HG02885 (cell line): ENCODE measurements around the gene HIBADH.
"Not testable (repeated sequence)": the region's sequence is repeated elsewhere in the genome, so short reads cannot be mapped to it uniquely, and the experiment has no call there.

Experiments used
- ATAC-seq: cut with Tn5 transposase; IDR thresholded peaks from one replicate; pipeline ENCODE4 v1.9.1; 2021; ENCODE audit warnings: mild to moderate bottlenecking; ENCODE audit not compliant: unreplicated experiment, poor library complexity

HIBADH gene

DNA sequence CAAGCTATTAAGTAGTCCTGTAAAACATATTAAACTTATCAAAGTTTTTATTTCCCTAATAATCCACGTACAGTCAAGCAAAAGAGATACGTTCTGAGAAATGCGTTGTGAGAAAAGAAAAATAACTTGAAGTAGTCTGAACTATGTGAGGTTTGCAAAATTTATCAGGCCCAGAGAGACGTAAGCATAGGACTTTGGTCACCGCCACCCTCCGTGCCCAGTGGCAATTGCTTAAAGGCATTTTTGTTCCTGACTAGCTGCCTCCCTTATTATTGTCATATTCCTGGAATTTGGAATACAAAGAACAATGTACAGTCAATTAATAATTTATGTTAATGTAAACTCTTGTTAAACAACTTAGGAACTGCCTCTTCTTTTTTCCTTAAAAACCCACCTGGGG, 22.8 kb downstream of the HIBADH start:
- ATAC-seq: no peak

DNA sequence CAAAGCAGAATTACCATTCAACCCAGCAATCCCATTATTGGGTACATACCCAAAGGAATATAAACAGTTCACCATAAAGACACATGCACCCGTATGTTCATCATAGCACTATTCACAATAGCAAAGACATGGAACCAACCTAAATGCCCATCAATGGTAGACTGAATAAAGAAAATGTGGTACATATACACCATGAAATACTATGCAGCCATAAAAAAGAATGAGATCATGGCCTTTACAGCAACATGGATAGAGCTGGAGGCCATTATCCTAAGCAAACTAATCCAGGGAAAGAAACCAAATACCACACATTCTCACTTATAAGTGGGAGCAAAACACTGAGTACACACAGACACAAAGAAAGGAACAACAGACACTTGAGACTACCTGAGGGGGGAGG, 23.6 kb downstream of the HIBADH start:
- not testable (repeated sequence) for ATAC-seq

DNA sequence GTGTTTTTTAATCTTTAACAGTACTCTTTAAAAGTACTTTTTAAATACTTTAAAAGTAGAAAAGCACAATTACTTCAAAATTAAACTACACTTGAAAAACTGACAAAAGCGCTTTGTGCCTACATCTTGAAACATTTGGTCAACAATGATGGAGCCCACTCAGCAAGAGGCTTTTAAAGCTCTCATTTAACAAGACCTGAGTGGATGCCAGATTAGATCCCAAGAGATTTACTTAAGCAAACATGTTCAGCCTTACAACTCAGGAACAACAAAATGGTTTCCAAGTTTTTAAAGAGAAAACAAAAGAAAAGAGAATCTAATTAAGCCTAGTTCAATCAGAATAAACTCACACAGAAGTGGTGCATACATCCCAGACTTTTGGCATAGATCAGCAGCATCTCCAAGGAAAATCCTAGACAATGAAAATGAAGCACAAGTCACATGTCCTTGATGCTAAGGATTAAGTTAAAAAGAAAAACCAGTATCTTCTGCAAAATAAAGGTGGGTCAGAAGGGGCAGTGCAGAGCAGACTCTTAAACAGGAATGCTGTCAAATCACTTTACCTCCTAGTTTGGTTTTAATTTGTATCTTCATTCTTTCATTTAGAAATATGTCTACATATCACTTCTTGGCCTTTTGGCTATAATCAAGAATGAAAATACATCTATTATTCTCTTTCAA, 26.2 kb downstream of the HIBADH start:
- ATAC-seq: no peak

DNA sequence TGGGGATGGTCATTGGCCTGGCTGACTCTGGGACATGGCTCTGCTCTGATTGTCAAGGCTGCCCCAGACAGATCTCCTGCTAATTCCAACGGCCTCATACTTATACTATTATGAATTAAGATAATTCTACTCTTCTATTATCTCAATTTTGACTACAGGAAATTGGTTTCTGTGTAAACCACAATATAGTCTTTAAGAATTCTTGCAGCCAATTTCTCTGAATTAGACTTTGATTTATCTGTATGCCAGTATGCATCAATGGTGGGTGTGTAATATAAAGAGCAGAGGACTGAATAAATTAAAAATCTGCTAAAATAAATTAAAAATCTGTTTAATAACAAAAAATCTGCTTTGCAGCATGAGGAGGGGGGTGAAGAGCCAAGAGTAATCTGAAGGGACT, 27.0 kb downstream of the HIBADH start:
- no peak for ATAC-seq

DNA sequence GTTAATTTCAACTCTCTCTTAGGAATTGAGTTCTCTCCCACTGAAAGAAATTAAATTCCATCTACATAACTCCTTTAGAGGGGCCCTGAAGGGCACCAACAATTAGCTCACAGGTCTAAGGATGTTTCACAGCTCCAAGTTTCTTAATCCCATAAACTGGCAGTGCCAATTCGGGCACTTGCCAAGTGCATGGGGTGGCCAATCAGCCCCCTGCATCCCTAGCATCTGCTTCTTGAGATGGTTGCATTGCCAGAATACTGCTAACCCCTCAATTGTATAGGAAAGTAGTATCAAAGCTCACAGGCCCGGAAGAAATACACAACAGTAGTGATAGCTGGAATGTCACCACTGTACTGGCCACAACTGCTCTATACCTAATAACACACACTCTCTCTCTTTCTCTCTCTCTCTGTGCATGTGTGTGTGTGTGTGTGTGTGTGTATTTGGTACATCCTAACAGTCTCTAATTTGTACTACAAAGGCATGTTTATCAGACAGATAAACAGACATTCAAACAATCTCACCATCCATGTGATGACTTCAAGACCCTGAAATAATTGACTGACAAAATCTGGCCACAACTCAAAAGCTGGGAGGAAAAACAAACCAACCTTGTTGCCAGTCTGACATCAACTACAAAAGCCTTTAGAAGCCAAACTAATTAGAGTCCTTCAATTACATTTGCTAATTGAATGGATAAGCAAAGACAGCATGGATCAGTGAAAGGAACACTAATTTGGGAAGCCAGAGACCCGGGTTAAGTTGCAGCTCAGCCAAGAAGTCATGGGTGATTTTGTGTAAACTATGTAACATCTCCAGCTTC, 27.8 kb downstream of the HIBADH start:
- ATAC-seq: no peak

DNA sequence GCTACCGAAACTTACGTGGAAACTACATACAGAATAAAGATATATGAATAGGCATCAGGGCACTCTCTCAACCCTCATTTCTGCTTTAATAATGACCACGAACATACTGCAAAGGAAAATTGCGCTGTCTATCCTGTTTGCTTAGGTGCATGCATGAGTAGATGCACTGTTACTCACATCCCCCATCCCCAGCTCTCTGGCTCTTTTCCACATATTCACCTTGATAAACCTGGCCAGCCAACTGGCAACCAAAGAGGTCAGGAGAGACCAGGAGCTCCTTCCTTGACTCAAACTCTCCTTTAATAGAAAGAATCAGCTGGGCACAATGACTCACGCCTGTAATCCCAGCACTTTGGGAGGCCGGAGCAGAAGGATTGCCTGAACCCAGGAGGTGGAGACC, 29.6 kb downstream of the HIBADH start:
- ATAC-seq: no peak

DNA sequence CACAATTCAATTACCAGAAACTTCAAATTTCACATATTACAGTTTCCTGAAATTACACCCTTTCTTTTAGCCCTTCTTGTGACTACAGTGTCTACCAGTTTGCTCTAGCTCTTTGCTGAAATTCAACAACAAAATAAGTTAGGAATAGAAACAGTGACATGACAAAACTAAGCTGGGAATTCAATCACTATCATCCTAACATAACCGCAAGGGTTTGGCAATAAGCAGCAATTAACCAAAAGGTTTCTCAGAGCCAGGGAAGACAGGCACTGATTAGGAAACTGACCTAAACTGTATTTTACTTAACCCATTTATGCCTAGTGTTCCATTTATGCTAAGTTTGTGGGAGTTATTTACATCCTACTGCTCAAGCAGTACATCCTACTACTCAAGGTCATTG, 31.3 kb downstream of the HIBADH start:
- no peak for ATAC-seq

DNA sequence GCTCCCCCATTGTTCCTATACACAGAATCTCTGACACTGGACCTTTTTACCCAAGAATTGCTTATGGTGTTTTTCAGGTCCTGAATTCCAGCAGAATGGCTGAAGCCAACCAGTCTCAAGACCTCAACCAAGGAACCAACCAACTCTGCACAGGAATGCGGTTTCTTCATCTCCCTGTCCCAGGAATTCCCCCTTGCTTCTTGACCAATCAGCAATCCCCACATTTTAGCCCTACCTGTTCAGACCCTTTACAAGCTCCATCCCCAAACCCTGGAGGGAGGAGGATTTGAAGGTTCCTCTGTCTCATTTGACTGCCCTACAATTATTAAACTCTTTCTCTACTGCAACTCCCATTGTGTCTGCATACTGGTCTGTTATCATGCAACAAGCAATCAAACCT, 35.5 kb downstream of the HIBADH start:
- no peak for ATAC-seq

DNA sequence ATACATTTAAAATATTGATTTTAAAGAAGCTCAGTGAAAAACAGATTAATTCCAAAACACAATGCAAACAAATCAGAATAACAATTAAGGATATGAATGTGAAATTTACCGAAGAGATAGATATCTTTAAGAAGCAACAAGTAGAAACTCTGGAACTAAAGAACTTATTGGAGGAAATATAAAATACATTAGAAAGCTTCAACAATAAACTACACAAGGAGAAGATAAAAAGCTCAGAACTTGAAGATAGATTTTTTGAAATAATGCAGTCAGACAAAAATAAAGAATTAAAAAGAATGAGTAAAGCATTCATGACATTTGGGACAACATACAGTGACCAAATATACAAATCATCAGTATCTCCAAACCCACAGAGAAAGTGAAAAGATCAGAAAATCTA, 43.2 kb downstream of the HIBADH start:
- ATAC-seq: no peak

DNA sequence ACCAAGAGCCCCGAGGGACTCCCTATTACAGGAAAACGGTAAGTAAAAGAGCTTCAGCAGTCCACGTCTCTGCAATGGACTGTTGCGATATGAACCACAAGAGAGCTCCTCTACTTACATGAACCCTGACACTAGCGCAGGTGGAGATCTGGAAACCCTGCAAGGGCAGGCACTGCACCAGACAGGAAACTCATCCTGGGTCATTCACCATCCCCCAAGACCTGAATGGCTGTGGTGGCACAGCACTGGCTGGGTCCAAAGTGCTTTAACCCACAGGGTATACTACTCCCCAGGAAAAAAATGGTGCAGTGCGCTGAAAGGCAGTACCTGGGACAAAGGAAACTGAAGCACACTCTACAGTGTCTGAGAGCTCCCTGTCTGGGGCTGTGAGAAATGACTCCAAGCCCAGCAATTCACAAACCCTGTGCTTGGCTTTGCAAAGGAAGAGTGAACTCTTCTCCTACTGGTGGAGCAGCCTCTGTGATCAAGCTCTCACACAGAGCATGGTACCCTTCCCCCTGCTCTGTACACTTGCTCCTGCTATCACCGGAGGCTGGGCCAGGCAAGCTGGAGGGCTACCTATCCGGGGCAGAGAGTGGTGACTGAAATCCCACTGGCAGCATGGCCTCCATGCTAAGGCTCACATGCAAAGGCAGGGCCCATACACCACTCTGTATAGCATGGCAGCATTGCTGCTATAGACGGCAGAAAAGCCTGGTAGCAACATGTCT, 44.9 kb downstream of the HIBADH start:
- no peak for ATAC-seq

DNA sequence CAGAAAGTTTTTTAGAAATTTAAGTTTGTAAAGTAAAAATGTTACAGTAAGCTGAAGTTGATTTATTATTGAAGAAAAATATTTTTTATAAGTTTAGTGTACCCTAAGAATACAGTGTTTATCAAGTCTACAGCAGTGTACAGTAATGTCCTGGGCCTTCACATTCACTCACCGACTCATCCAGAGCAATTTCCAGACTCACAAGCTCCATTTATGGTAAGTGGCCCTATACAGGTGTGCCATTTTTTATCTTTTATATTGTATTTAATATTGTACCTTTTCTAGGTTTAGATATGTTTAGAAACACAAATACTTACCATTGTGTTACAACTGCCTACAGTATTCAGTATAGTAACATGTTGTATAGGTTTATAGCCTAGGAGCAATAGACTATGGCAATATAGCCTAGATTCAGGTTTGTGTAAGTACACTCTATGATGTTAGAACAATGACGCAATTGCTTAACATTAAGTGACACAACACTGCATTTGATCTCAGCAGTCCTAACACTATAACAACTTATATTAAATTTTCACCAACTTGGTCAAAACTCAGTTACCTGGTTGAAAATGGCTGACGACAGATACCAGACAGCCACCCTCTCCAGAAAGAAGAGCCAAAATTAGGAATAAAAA, 45.7 kb downstream of the HIBADH start:
- ATAC-seq: no peak

DNA sequence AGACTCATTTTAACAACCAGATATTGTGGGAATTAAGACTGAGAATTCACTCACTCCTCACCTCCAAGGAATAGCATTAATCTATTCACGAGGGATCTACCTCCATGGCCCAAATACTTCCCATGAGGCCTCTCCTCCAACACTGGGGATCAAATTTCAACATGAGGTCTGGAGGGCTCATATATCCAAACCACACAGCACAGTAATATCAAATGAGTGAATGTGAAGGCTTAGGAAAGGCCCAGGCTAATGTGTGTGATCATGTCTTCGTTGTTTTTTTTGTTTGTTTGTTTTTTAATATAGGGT, 46.5 kb downstream of the HIBADH start:
- no peak for ATAC-seq

DNA sequence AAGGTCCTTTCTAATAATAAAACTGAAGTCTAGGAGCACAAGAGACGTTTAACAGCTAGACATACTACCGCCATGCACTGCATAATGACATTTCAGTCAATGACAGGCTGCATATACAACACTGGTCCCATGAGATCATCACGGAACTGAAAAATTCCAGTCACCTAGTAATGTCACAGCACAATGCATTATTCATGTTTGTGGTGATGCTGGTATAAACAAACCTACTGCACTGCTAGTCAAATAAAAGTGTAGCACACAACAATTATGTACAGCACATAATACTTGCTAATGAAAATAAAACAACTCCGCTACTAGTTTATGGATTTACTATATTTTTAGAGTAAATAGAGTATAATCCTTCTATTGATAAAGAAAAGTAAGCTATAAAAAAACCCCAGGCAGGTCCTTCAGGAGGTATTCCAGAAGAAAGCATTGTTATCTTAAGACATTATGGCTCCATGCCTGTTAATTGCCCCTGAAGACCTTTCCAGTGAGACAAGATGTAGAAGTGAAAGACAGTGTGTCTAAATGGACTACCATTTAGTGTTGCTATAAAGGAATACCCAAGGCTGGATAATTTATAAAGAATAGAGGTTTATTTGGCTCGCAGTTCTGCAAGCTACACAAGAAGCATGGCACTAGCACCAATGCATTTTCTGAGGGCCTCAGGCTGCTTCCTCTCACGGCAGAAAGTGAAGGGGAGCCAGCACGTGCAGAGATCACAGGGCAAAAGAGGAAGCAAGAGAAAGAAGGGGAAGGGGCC, 47.1 kb downstream of the HIBADH start:
- ATAC-seq: no peak

DNA sequence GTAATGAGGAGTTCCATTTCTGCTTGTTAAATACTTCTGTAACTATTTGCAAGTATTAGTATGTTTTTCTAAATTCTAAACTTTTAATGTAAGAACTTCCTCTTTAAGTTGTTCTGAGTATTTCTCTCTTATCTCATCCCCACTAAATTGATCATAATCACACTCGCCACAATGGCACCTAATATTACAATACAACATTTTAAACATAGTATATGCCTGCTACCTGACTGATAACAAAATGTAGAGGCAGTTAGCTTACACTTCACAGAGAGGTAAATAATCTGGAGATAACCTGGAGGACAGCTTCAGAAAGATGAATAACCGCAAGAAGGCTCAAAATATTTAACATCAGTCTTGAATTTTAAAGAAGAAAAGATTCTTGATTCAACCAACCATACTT, 48.6 kb downstream of the HIBADH start:
- no peak for ATAC-seq

DNA sequence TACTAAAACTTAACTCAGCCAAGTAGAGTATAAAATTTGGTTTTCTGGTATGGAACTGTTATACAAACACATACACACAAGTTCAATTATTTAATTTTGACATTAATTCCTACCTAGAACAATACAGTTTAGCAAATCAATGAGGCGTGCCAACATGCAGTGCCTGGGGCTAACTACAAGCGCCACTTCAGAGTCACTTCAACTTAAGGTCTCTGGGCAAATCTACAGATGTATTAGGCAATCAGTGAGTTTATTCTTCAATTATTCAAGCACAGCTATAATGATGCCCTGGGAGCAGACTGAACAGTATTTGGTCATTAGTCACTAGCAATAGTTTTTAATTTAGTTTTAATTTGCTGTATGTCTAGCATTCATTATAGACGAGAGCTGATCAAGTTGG, 51.6 kb downstream of the HIBADH start:
- ATAC-seq: no peak

DNA sequence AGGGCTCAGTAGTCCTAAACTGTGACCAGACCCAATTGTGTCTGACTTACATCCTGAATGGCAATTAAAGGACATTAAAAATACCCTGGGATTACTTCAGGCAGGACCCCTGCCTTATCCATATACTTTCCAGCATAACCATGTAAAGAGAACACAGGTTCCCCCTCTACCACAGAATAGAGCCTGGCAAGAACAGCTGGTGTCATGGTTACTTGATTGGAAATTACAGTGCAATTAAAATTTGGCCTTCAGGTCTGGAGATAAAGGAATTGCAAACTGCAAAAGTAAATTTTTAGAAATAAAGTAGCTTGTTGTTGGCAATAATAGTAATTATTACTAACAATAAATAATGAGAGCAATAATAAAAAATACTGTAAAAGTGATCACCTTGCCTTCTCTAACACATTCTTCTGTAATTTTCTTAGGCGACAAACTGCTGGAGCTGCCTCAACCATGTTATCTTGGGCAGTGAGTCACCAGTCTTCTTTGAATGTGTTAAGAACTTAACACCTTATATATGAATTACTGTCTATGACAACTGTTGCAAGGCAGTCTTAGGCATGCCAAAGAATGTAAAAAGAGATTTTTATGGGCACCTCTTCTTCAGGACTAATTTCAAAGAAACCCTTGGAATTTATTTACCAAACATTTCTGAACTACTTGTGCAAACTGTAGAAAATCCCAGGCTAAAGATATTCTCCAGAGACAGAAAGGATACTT, 53.7 kb downstream of the HIBADH start:
- ATAC-seq: no peak

DNA sequence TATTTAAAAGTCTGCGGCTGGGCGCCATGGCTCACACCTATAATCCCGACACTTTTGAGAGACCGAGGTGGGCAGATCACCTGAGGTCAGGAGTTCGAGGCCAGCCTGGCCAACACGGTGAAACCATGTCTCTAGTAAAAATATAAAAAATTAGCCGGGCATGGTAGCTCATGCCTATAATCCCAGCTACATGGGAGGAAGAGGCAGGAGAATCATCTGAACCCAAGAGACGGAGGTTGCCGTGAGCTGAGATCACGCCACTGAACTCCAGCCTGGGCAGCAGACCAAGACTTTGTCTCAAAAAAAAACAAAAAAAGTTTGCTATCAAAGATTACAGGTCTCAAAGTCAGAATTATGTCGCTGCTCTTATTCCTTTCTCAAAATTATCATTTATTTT, 55.5 kb downstream of the HIBADH start:
- ATAC-seq: no peak

DNA sequence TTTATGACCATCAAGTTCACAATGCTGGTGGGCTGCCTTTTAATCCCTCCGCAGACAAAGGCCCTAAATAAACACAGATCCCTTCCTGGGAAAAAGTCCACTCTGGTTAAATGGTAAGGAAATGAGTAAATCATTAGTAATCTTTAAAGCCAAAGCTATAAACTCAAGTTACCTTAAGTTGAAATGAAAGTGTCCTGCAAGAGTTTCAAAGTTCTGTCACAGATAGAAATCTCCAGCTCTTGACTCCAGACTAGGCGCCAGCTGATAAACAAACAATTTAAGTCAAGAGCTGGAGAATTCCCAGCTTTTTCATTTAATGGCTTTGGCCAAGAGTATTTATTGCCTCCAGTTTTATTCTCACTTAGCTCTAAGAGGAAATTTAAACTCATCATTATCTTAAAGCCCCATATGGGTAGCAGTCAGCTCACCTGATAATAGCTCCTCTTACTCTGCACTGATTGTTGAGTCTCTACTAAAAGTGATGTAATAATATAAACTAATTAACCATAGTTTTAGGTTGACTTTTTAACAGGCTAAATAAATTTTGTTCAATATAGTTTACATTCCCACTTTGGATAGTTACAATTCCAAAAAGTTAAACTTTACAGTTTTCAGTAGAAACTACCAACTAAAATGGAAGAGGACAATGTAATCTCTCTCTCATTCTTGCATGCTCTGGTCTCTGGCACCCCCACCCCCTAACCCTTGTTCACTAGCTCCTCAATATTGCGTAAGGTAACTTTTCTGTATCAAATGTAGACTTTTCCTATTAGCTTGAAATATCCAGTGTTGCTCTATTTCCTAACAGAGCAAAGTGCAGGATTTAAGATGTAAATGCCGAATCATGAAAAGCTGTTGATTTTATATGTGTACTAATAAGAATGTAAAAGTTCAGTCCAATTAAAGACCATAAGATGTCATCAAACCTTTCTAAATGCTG, 56.1 kb downstream of the HIBADH start:
- ATAC-seq: no peak
